Central memory CD8-positive, alpha-beta T cell (primary cell): ENCODE measurements around the gene HLA-DMA.
A peak's percentile ranks its signal among the peaks of the same experiment; 100 is the strongest.

ENCODE experiments used
- ATAC-seq: fragments of 150-1000 bp; cut with Tn5 transposase; replicated peaks from 2 replicates; pipeline ENCODE4 v1.10.0; 2022; ENCODE audit warnings: mild to moderate bottlenecking, moderate FRiP score, moderate number of reproducible peaks; ENCODE audit not compliant: poor library complexity, severe bottlenecking; ENCODE audit errors: extremely low read depth
- DNase-seq, 2 donors: peaks; one replicate each; pipeline ENCODE4 v3.0.0; 2021; ENCODE audit warnings: low spot score in 2 of 2
- H3K27ac Mint-ChIP-seq: one replicate; pipeline ENCODE4 v1.8.0; 2022; ENCODE audit warnings: low read depth, mild to moderate bottlenecking, moderate library complexity, mixed read lengths
- H3K27me3 Mint-ChIP-seq: one replicate; pipeline ENCODE4 v1.8.0; 2022; ENCODE audit warnings: mixed read lengths
- H3K36me3 Mint-ChIP-seq: one replicate; pipeline ENCODE4 v1.8.0; 2022; ENCODE audit warnings: mild to moderate bottlenecking, moderate library complexity, mixed read lengths; ENCODE audit not compliant: insufficient read depth
- H3K4me1 Mint-ChIP-seq: one replicate; pipeline ENCODE4 v1.8.0; 2022; ENCODE audit warnings: mixed read lengths
- H3K4me3 Mint-ChIP-seq: one replicate; pipeline ENCODE4 v1.8.0; 2022; ENCODE audit warnings: mild to moderate bottlenecking, moderate library complexity, mixed read lengths
- H3K9me3 Mint-ChIP-seq: one replicate; pipeline ENCODE4 v1.8.0; 2022; ENCODE audit warnings: mixed read lengths

Gene HLA-DMA

DNA sequence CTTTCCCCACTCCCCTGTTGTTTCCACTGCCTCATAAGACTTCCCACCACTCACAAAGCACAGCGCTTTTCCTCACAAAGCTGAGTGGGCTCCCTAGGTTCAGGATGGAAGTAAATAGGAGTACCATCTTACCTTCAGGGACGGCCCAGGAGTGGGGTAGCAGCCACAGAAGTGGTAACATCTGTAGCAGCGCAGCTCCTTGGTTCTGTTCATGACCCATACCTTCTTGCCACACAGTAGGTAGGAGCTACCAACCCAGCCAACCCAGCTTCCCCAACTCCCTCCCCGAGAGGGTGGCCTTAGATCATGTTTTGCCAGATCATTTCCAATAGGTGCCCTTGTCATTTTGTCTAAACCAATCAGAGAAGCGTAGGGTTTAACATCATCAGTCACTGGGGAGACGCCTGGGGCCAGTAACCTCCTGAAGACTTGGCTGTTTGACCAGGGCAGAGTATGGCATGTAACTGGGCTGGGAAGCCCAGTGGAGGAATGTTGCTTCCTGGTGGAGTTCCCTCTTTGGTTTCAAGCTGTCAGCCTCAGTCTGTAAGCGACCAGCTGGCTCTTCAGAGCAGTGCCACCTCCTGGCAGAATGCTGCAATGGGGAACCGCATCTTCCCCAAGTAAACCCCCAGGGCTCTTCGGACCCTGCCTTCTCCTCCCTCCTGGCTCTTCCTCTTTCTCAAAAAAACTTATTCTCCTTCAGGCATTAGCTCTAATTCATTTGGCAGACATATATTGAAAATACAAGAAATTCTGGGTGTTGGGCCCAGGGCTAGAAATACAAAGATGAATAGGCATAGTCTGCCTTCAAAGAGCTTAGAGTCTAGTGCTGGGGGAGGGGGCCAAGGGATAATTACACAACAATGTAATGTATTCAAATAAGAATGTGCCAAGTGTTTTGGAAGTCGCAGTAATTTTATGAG lies at the start of gene HLA-DMA:
Gene HLA-DMA, minus strand, starts transcription at position 281 of the 923 bp plus-strand sequence. Its CDS starts 61 bp downstream, at position 220.
- no peaks in the 10 kb centered on the region for H3K27me3 Mint-ChIP-seq
- H3K27ac Mint-ChIP-seq = peak within 1 kb of the TSS; percentile 91
- H3K4me1 Mint-ChIP-seq = peaks cover 56% of the 10 kb centered on the region
- DNase-seq (peak; percentile 46 to 83), ATAC-seq (peak; percentile 98)
- no peaks in the 10 kb centered on the region for H3K9me3 Mint-ChIP-seq
- peak within 1 kb of the TSS; percentile 96 for H3K4me3 Mint-ChIP-seq
- peaks cover 12% of the 10 kb centered on the region for H3K36me3 Mint-ChIP-seq

DNA sequence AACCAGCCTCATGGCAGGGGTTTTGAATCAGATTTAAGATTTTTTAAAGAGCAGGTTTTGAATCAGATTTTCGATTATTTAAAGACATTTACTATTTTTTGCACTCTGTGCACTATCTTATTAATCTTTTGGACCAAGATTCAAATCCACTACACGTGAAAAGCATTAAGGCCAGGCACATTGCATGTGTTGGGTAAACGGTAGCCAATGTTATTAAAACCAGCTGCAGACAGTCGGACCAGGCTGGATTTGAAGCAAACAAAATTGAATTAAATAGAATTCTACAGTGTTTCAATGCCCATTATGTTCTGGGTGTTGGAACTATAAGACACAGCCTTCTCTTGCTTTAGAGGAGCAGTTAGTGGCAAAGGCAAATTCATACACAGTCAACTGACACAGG lies 48.8 kb upstream of the HLA-DMA start:
- no peak for DNase-seq
- Mint-ChIP-seq H3K9me3 (no peaks in the 10 kb centered on the region), H3K4me3 (no peak overlapping the region), H3K36me3 (no peaks in the 10 kb centered on the region), H3K27ac (no peak overlapping the region), H3K27me3 (peaks cover 28% of the 10 kb centered on the region), H3K4me1 (peaks cover 6% of the 10 kb centered on the region)
- no peak for ATAC-seq

DNA sequence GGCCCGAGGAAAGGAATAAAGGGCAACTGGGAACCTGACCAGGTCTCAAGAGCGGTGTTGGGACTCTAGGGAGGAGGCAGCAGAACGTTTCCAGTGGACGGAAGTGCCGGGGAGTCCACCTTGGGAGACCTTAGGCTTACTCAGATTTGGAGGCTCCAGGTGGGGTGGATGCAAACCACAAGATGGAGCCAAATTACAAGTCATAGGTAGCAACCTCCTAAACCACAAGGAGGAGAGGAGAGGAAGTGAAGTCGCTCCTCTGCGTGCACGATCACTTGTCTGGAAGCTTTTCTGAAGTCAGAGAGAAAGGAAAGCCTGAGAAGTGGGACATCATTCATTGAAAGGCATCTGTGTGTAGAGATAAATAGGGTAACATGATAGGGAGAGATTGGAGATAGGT lies 47.2 kb upstream of the HLA-DMA start:
- no peak overlapping the region for H3K27ac Mint-ChIP-seq
- peaks cover 6% of the 10 kb centered on the region for H3K4me1 Mint-ChIP-seq
- H3K27me3 Mint-ChIP-seq = peaks cover 28% of the 10 kb centered on the region
- DNase-seq = no peak
- no peaks in the 10 kb centered on the region for H3K36me3 Mint-ChIP-seq
- no peak overlapping the region for H3K4me3 Mint-ChIP-seq
- H3K9me3 Mint-ChIP-seq = no peaks in the 10 kb centered on the region
- no peak for ATAC-seq

DNA sequence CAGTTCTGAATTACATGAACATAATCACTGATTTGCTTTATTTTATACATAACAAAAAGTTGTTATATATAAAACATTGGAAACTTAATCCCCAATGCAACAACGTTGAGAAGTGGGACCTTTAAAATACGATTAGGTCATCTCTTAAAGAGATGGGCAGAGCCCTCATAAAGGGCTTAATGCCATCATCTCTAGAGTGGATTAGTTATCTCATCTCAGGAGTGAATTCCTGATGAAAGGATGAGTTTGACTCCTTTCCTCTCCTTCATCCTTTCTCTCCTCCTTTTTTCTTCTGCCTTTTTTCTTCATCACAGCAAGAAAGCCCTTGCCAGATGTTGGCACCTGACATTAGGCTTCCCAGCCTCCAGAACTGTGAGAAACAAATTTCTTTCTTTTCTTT lies 42.6 kb upstream of the HLA-DMA start:
- DNase-seq (no peak), ATAC-seq (no peak)
- H3K27ac Mint-ChIP-seq = no peak overlapping the region
- no peaks in the 10 kb centered on the region for H3K9me3 Mint-ChIP-seq
- H3K4me1 Mint-ChIP-seq = peaks cover 5% of the 10 kb centered on the region
- H3K36me3 Mint-ChIP-seq = no peaks in the 10 kb centered on the region
- H3K27me3 Mint-ChIP-seq = peaks cover 28% of the 10 kb centered on the region
- no peak overlapping the region for H3K4me3 Mint-ChIP-seq

DNA sequence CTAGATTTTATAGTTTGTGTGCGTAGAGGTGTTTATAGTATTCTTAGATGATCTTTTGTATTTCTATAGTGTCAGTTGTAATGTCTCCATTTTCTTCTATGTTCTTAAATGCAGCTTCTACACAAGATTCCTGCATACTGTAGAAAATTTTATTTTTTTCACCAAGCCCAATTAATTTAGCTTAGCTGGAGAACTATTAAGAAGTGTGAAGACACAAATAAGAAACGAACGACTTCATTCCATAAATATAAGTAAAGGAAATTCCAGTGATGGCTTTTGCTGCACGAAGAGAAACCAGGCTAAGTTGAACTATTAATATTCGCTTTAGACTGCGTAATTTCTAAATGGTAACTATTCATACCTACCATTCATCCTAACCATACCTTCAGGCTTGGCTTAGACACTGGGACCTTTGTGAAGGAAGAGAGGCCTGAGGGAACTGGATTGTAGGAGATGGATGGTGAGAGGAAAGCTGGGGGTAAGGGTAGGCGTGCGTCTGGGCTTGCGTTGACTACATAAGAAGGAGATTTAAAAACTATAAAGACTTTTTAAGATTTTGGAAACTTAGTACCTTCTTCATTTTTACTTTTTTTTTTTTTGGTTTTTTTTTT lies 40.6 kb upstream of the HLA-DMA start:
- no peak for ATAC-seq
- DNase-seq = no peak
- H3K4me3 Mint-ChIP-seq = no peak overlapping the region
- H3K36me3 Mint-ChIP-seq = no peaks in the 10 kb centered on the region
- H3K27ac Mint-ChIP-seq = no peak overlapping the region
- H3K4me1 Mint-ChIP-seq = no peaks in the 10 kb centered on the region
- peaks cover 18% of the 10 kb centered on the region for H3K27me3 Mint-ChIP-seq
- H3K9me3 Mint-ChIP-seq = no peaks in the 10 kb centered on the region

- H3K4me1 Mint-ChIP-seq = no peaks in the 10 kb centered on the region
- ATAC-seq (no peak), DNase-seq (no peak)
- no peaks in the 10 kb centered on the region for H3K36me3 Mint-ChIP-seq
- no peak overlapping the region for H3K4me3 Mint-ChIP-seq
- H3K9me3 Mint-ChIP-seq = no peaks in the 10 kb centered on the region
- peaks cover 7% of the 10 kb centered on the region for H3K27me3 Mint-ChIP-seq
- no peak overlapping the region for H3K27ac Mint-ChIP-seq
Observed at GRCh38 chr6:32991972-32992371, 39.1 kb upstream of the HLA-DMA start.

GRCh38 chr6:32989368-32989767 lies 36.5 kb upstream of the HLA-DMA start:
- Mint-ChIP-seq H3K27me3 (peaks cover 7% of the 10 kb centered on the region), H3K4me1 (peaks cover 4% of the 10 kb centered on the region), H3K4me3 (no peak overlapping the region), H3K9me3 (no peaks in the 10 kb centered on the region), H3K27ac (no peak overlapping the region), H3K36me3 (peaks cover 3% of the 10 kb centered on the region)
- DNase-seq = no peak
- ATAC-seq = no peak

DNA sequence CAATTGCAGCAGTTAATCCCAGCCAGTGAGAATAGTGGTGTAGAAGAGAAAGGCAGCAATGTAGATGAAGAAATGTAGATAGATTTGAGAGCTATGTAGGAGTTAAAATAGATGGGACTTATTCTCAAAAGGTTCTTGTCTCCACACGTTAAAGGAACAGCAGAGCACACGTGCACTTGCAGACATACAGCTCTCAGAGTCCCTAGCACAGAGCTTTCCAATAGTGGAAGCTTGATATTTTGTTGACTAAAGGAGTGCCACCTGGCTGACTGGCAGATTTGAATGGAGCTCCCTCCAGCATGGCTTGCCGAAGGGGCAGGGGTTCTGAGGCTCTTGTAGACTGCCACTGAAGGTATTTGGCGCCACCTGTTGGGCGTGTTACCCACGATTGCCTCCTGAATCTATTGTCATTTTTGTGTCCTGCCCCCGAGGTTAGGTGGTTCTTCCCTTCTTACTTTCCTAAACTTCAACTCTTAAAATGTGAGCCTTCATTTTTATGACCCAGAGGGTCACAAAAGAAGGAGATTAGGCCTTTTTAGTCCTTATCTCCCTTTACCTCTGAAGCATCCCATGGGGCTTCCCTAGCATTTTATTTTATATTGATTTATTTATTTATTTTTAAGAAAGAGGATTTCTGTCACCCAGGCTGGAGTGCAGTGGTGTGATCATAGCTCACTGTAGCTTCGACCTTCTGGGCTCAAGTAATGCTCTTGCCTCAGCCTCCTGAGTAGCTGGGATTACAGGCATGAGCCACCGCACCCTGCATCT lies 31.9 kb upstream of the HLA-DMA start:
- peaks cover 28% of the 10 kb centered on the region for H3K36me3 Mint-ChIP-seq
- ATAC-seq (peak; percentile 92), DNase-seq (peak; percentile 81 to 91)
- H3K27me3 Mint-ChIP-seq = no peaks in the 10 kb centered on the region
- peaks cover 35% of the 10 kb centered on the region for H3K4me1 Mint-ChIP-seq
- peak overlapping the region; percentile 65 for H3K27ac Mint-ChIP-seq
- H3K4me3 Mint-ChIP-seq = no peak overlapping the region
- H3K9me3 Mint-ChIP-seq = no peaks in the 10 kb centered on the region

- Mint-ChIP-seq H3K27ac (peak overlapping the region; percentile 65), H3K36me3 (peaks cover 35% of the 10 kb centered on the region), H3K4me3 (no peak overlapping the region), H3K27me3 (no peaks in the 10 kb centered on the region), H3K4me1 (peaks cover 39% of the 10 kb centered on the region), H3K9me3 (no peaks in the 10 kb centered on the region)
- no peak for DNase-seq
- ATAC-seq = no peak
Observed at GRCh38 chr6:32983964-32984621, 31.2 kb upstream of the HLA-DMA start.

DNA sequence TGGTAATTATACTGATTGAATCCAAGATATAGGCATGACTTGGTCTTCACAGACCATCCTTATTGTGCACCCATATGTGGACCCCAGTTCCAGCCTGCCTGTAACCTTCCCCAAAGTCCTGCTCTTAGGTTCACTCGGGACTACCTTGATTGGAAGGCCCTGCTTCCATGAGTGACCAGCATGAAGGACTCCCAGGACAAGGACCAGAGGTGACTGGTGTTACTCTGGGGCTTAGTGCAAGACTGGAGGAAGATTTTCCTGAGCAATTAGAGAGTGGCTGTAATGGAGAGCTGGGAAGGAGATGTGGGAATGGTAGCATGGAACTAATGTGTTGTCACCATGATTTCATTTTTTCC lies 30.6 kb upstream of the HLA-DMA start:
- no peak for ATAC-seq
- no peaks in the 10 kb centered on the region for H3K9me3 Mint-ChIP-seq
- H3K4me3 Mint-ChIP-seq = no peak overlapping the region
- peaks cover 45% of the 10 kb centered on the region for H3K4me1 Mint-ChIP-seq
- DNase-seq = no peak
- H3K27ac Mint-ChIP-seq = no peak overlapping the region
- H3K36me3 Mint-ChIP-seq = peaks cover 41% of the 10 kb centered on the region
- no peaks in the 10 kb centered on the region for H3K27me3 Mint-ChIP-seq

DNA sequence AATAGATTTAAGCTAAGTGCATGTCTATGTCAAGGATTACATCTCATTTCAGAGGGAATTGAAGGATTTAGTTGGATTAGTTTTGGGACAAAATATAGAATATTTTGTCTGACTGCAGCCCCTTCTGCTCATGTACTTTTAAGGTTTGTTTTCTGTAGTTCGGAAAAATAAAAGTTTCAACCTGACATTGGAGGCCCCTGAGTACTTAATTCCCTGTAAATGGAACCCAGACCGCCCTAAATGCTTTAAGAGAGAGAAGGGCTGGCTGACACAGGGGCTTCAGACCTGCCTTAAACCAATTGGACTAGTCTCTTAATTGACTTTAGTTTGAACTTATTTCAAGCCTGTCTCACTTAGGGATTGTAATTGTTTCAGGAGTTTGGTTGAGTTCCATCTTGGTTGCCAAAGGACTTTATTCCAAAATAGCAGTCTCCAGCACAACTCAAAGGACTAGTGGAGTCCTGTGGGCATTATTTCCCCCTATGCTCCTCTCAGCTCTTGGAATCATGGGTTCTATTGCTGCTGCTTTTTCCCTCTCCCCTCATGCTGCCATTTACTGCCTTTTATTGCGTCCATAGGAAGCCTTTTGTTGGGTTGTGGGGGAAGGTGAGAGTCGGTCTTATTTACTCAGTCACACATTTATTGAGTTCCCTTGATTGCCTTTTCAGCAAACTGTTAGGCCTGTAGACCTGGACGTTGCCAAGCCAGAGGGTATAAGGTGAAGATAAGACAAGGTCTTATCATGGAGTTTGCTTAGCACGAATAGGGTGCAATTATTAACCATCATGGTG lies 30.0 kb upstream of the HLA-DMA start:
- peaks cover 46% of the 10 kb centered on the region for H3K4me1 Mint-ChIP-seq
- DNase-seq (no peak), ATAC-seq (no peak)
- H3K9me3 Mint-ChIP-seq = no peaks in the 10 kb centered on the region
- no peaks in the 10 kb centered on the region for H3K27me3 Mint-ChIP-seq
- peaks cover 47% of the 10 kb centered on the region for H3K36me3 Mint-ChIP-seq
- H3K27ac Mint-ChIP-seq = no peak overlapping the region
- H3K4me3 Mint-ChIP-seq = no peak overlapping the region
